ENCODE results near the gene ACSF2. TPM values are rescaled to one million over a fixed set of nuclear protein-coding genes. Genes with fewer than 3 reads are reported as not detected.

Gene ACSF2
- total RNA-seq, 1 experiment from 2014 or later = 12.2 TPM

DNA sequence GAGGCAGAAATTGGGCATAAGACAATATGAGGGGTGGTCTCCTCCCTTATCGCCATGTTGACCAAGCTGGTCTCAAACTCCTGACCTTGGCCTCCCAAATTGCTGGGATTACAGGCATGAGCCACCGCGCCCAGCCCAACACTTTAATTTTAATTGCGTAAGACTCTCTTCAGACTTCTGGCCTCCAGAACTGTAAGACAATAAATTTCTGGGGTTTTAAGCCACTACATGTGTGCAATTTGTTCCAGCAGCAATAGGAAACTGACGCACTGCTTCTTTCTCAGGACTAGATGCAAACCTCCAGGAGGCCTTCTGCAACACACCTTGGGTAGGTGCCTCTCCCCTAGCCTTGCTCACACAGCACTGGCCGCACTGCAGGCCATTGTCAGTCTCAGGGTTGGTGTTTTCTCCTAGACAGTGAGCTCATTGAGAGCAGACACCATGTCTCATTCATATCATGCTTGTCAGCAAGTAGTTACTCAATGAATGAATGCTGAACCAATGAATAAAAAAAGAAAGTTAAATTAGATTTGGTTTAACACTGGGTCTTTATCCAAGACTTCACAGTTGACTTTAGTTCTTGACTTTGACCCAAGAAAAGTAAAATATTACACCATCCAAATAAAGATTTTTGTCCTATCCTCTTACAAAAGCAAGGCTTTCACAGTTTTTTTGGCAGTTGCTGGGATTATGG is 5.5 kb upstream of the ACSF2 start:
- no peak overlapping the region for H4K8ac ChIP-seq (replicated peaks; ENCODE audit: insufficient read length, low read depth, low read length)
- DNase-seq = no peak
- H2AK5ac ChIP-seq (ENCODE audit: insufficient read length, low read length) = no peak overlapping the region
- H3K4ac ChIP-seq (ENCODE audit: low read depth, low read length) = no peak overlapping the region
- no peak overlapping the region for H3K14ac ChIP-seq (ENCODE audit: insufficient read depth, low read length)
- no peak overlapping the region for H3K4me2 ChIP-seq (ENCODE audit: insufficient read depth, insufficient read length, low read length)
- no peak overlapping the region for H2AFZ ChIP-seq (ENCODE audit: low read length)
- H3K79me2 ChIP-seq (ENCODE audit: insufficient read depth, low read length) = no peaks in the 10 kb centered on the region
- no peaks in the 10 kb centered on the region; the same call in 1 of the 2 replicates for H3K27me3 ChIP-seq (ENCODE audit: insufficient read depth, low read length)
- Mint-ChIP-seq H3K27ac (no peak overlapping the region), H3K4me3 (no peak overlapping the region), H3K27me3 (ENCODE audit: low read depth) (peaks cover 24% of the 10 kb centered on the region), H3K9me3 (peaks cover 16 to 18% of the 10 kb centered on the region in 2 experiments), H3K4me1 (peaks cover 5 to 9% of the 10 kb centered on the region in 2 experiments; a peak in 3 of 4 replicates), H3K36me3 (ENCODE audit: insufficient read depth in 1 of 3, low read depth in 3 of 3) (peaks cover 2 to 13% (median 4%) of the 10 kb centered on the region in 3 experiments; a peak in 6 of 7 replicates)
- H2BK5ac ChIP-seq (ENCODE audit: insufficient read length, low read length) = no peak overlapping the region
- H3K9ac ChIP-seq (ENCODE audit: extremely low read depth, insufficient read length, low read length) = no peak overlapping the region
- no peak overlapping the region for H4K5ac ChIP-seq (ENCODE audit: insufficient read length, low read depth, low read length)
- no peak overlapping the region for H3K27ac ChIP-seq (ENCODE audit: insufficient read length, low read depth, low read length)
- H3K18ac ChIP-seq (ENCODE audit: insufficient read length, low read depth, low read length) = no peak overlapping the region
- no peaks in the 10 kb centered on the region for H3K4me1 ChIP-seq (ENCODE audit: insufficient read depth, low read length)
- peaks cover 3% of the 10 kb centered on the region for H3K23me2 ChIP-seq (ENCODE audit: insufficient read length, low read depth, low read length, poor library complexity, severe bottlenecking)
- H3T11ph ChIP-seq (ENCODE audit: low read length) = no peak overlapping the region
- H3K9me3 ChIP-seq (ENCODE audit: control insufficient read depth, low read depth, low read length) = no peaks in the 10 kb centered on the region
- no peak overlapping the region for H2BK120ac ChIP-seq (ENCODE audit: low read depth, low read length, poor library complexity, severe bottlenecking)
- no peaks in the 10 kb centered on the region for H4K20me1 ChIP-seq (ENCODE audit: control insufficient read depth, insufficient read depth, insufficient read length)
- H4K91ac ChIP-seq (ENCODE audit: insufficient read length, low read depth, low read length) = no peak overlapping the region
- H3K56ac ChIP-seq (ENCODE audit: insufficient read length, low read depth, low read length) = no peak overlapping the region
- H3K23ac ChIP-seq (ENCODE audit: insufficient read length, low read depth, low read length) = no peak overlapping the region
- H2BK12ac ChIP-seq (ENCODE audit: insufficient read length, low read depth, low read length) = no peak overlapping the region
- no peak overlapping the region for H2BK20ac ChIP-seq (ENCODE audit: low read depth, low read length, poor library complexity, severe bottlenecking)
- TF ChIP-seq, protein P1, sequence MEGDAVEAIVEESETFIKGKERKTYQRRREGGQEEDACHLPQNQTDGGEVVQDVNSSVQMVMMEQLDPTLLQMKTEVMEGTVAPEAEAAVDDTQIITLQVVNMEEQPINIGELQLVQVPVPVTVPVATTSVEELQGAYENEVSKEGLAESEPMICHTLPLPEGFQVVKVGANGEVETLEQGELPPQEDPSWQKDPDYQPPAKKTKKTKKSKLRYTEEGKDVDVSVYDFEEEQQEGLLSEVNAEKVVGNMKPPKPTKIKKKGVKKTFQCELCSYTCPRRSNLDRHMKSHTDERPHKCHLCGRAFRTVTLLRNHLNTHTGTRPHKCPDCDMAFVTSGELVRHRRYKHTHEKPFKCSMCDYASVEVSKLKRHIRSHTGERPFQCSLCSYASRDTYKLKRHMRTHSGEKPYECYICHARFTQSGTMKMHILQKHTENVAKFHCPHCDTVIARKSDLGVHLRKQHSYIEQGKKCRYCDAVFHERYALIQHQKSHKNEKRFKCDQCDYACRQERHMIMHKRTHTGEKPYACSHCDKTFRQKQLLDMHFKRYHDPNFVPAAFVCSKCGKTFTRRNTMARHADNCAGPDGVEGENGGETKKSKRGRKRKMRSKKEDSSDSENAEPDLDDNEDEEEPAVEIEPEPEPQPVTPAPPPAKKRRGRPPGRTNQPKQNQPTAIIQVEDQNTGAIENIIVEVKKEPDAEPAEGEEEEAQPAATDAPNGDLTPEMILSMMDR (conservative IDR thresholded peaks at IDR 0.05) = no peak
- WGBS (ENCODE audit: extremely low coverage, insufficient read length, low lambda C conversion rate) = no CpG with 5 or more reads among the region's 6 CpGs
- no peak overlapping the region for H2BK15ac ChIP-seq (ENCODE audit: low read depth, low read length)
- no peaks in the 10 kb centered on the region for H3K79me1 ChIP-seq (ENCODE audit: insufficient read depth, low read depth, low read length, poor library complexity, severe bottlenecking)
